ENCODE results near the gene R3HDM1.
"Not testable (repeated sequence)": the region's sequence is repeated elsewhere in the genome, so short reads cannot be mapped to it uniquely, and the experiment has no call there.

The R3HDM1 gene

GRCh38 chr2:135617501-135618015, 86.3 kb downstream of the R3HDM1 start:
- no peak overlapping the region for H3K4me3 Mint-ChIP-seq
- no peaks in the 10 kb centered on the region for H3K27me3 Mint-ChIP-seq (ENCODE audit: low read depth)
- no peak for TF ChIP-seq CTCF (IDR thresholded peaks at IDR 0.05; ENCODE audit: unreplicated experiment in 3 of 3)
- H3K36me3 Mint-ChIP-seq (ENCODE audit: low read depth) = peaks cover 9% of the 10 kb centered on the region
- H3K4me1 Mint-ChIP-seq = no peaks in the 10 kb centered on the region
- no peaks in the 10 kb centered on the region for H3K9me3 Mint-ChIP-seq
- H3K27ac Mint-ChIP-seq = no peak overlapping the region

- H3K27me3 Mint-ChIP-seq (ENCODE audit: low read depth) = no peaks in the 10 kb centered on the region
- no peaks in the 10 kb centered on the region for H3K4me1 Mint-ChIP-seq
- H3K36me3 Mint-ChIP-seq (ENCODE audit: low read depth) = peaks cover 26% of the 10 kb centered on the region
- TF ChIP-seq CTCF (IDR thresholded peaks at IDR 0.05; ENCODE audit: unreplicated experiment in 3 of 3) = no peak
- H3K27ac Mint-ChIP-seq = no peak overlapping the region
- no peaks in the 10 kb centered on the region for H3K9me3 Mint-ChIP-seq
- H3K4me3 Mint-ChIP-seq = no peak overlapping the region
These were observed 88.9 kb downstream of the R3HDM1 start for GRCh38 chr2:135620198-135620597.

- no peak for TF ChIP-seq CTCF (IDR thresholded peaks at IDR 0.05; ENCODE audit: unreplicated experiment in 3 of 3)
- H3K36me3 Mint-ChIP-seq (ENCODE audit: low read depth) = peaks cover 15% of the 10 kb centered on the region
- no peaks in the 10 kb centered on the region for H3K27me3 Mint-ChIP-seq (ENCODE audit: low read depth)
- H3K9me3 Mint-ChIP-seq = no peaks in the 10 kb centered on the region
- no peak overlapping the region for H3K4me3 Mint-ChIP-seq
- no peaks in the 10 kb centered on the region for H3K4me1 Mint-ChIP-seq
- H3K27ac Mint-ChIP-seq = no peak overlapping the region
These were observed 98.2 kb downstream of the R3HDM1 start for GRCh38 chr2:135629520-135629919.

- H3K36me3 Mint-ChIP-seq (ENCODE audit: low read depth) = peaks cover 11% of the 10 kb centered on the region
- not testable (repeated sequence) for H3K27me3 Mint-ChIP-seq (ENCODE audit: low read depth); H3K4me1 Mint-ChIP-seq; H3K4me3 Mint-ChIP-seq; H3K27ac Mint-ChIP-seq; H3K9me3 Mint-ChIP-seq
These were observed 98.8 kb downstream of the R3HDM1 start for GRCh38 chr2:135630034-135630433.

GRCh38 chr2:135630488-135630887, 99.2 kb downstream of the R3HDM1 start:
- H3K4me3 Mint-ChIP-seq = no peak overlapping the region
- no peak for TF ChIP-seq CTCF (IDR thresholded peaks at IDR 0.05; ENCODE audit: unreplicated experiment in 3 of 3)
- peaks cover 11% of the 10 kb centered on the region for H3K36me3 Mint-ChIP-seq (ENCODE audit: low read depth)
- H3K9me3 Mint-ChIP-seq = no peaks in the 10 kb centered on the region
- H3K27ac Mint-ChIP-seq = no peak overlapping the region
- no peaks in the 10 kb centered on the region for H3K4me1 Mint-ChIP-seq
- H3K27me3 Mint-ChIP-seq (ENCODE audit: low read depth) = no peaks in the 10 kb centered on the region

GRCh38 chr2:135633582-135633981, 102.3 kb downstream of the R3HDM1 start:
- H3K4me3 Mint-ChIP-seq = no peak overlapping the region
- H3K4me1 Mint-ChIP-seq = no peaks in the 10 kb centered on the region
- peaks cover 31% of the 10 kb centered on the region for H3K36me3 Mint-ChIP-seq (ENCODE audit: low read depth)
- no peak overlapping the region for H3K27ac Mint-ChIP-seq
- H3K9me3 Mint-ChIP-seq = no peaks in the 10 kb centered on the region
- no peak for TF ChIP-seq CTCF (IDR thresholded peaks at IDR 0.05; ENCODE audit: unreplicated experiment in 3 of 3)
- no peaks in the 10 kb centered on the region for H3K27me3 Mint-ChIP-seq (ENCODE audit: low read depth)

Measured in nephron (organoid).